Thyroid gland (tissue), 4 donors: Measurements from ENCODE around the gene DENND1A. TPM values are rescaled to one million over a fixed set of nuclear protein-coding genes. Genes with fewer than 3 reads are reported as not detected.

Experiments used
- DNase-seq, 2 donors: peaks; one replicate each; pipeline ENCODE4 v3.0.0-alpha.2; 2019
- H3K27ac ChIP-seq, 3 donors: fragments of 200-600 bp; sonication (generic); 1 replicate in 2 of 3; 2 replicates in 1 of 3; pipeline ENCODE4 v1.5.1; 2016 to 2019; ENCODE audit warnings: mild to moderate bottlenecking in 1 of 3, moderate library complexity in 1 of 3
- H3K27me3 ChIP-seq: fragments of 200-600 bp; sonication (generic); one replicate; pipeline ENCODE4 v1.5.1; 2019
- H3K36me3 ChIP-seq, 2 donors: fragments of 200-600 bp; sonication (generic); one replicate each; pipeline ENCODE4 v1.5.1; 2016 to 2019
- H3K4me1 ChIP-seq, 2 donors: fragments of 200-600 bp; sonication (generic); one replicate each; pipeline ENCODE4 v1.5.1; 2017 to 2019
- H3K4me3 ChIP-seq, 3 donors: fragments of 200-600 bp; sonication (generic); replicated peaks in 1 of 3; 1 replicate in 2 of 3; 2 replicates in 1 of 3; pipeline ENCODE4 v1.5.1; 2016; ENCODE audit warnings: mild to moderate bottlenecking in 1 of 3
- H3K9me3 ChIP-seq: fragments of 200-600 bp; sonication (generic); one replicate; pipeline ENCODE4 v1.5.1; 2017
- POLR2A ChIP-seq, 2 donors: fragments of 450-650 bp; IDR thresholded peaks; one replicate each; pipeline ENCODE4 v1.6.1; 2017; ENCODE audit warnings: antibody characterized with exemption in 2 of 2, mild to moderate bottlenecking in 2 of 2, moderate library complexity in 1 of 2
- WGBS, 2 donors: methylation state at CpG; one replicate each; pipeline ENCODE4 v1.1.5; 2017; 5-methylcytosine and 5-hydroxymethylcytosine counted together
- intact Hi-C: fragments of 100-400 bp; cut with DNase I; formaldehyde crosslinking; loops from one replicate; pipeline ENCODE4 v1.15.1; 2023
- total RNA-seq, 4 donors: library from RNA; depleted of rRNA; stranded (reverse); fragments of >200 nt; gene quantifications; one replicate each; pipeline ENCODE4 v1.2.3, GENCODE V29; 2016
- TF ChIP-seq, protein P1 (sequence below), 6 experiments: fragments of 200-600 bp in 3 of 6; fragments of 450-650 bp in 3 of 6; sonication (generic) in 3 of 6; IDR thresholded peaks; one replicate each; pipeline ENCODE4 v1.5.1; 2016 to 2019; ENCODE audit warnings: antibody characterized with exemption in 6 of 6, mild to moderate bottlenecking in 2 of 6, inconsistent platforms in 1 of 6, moderate library complexity in 1 of 6

DENND1A gene
- total RNA-seq, 4 donors from 2014 or later: 18.8 to 34.4 (median 28.2) TPM

DNA sequence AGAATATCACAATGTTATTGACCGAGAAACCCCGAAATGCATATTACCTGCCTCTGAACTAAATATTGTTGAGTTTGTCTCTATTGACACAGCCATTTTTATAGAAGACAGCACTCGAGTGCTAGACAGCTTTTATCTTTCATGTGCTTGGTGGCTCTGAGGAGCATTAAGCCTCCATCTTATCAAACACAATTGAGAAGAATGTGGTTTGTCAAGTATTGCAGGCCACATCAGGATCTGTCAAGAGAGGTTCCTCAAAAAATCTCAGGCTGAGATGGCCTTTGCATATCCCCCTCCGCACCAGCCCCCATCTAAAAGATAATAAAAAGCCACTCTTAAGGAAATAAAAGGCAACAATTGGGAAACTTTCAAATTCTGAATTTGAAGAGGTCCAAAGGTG, 284.8 kb downstream of the DENND1A start:
- intact Hi-C loops: no loop called here
- no peak for TF ChIP-seq POLR2A (IDR thresholded peaks at IDR 0.05)
- TF ChIP-seq, protein P1, sequence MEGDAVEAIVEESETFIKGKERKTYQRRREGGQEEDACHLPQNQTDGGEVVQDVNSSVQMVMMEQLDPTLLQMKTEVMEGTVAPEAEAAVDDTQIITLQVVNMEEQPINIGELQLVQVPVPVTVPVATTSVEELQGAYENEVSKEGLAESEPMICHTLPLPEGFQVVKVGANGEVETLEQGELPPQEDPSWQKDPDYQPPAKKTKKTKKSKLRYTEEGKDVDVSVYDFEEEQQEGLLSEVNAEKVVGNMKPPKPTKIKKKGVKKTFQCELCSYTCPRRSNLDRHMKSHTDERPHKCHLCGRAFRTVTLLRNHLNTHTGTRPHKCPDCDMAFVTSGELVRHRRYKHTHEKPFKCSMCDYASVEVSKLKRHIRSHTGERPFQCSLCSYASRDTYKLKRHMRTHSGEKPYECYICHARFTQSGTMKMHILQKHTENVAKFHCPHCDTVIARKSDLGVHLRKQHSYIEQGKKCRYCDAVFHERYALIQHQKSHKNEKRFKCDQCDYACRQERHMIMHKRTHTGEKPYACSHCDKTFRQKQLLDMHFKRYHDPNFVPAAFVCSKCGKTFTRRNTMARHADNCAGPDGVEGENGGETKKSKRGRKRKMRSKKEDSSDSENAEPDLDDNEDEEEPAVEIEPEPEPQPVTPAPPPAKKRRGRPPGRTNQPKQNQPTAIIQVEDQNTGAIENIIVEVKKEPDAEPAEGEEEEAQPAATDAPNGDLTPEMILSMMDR (IDR thresholded peaks at IDR 0.05): no peak
- H3K9me3 ChIP-seq: no peaks in the 10 kb centered on the region
- H3K36me3 ChIP-seq: no peaks in the 10 kb centered on the region
- peaks cover 21 to 28% of the 10 kb centered on the region in 2 donors for H3K4me1 ChIP-seq
- no peak overlapping the region for H3K27ac ChIP-seq
- 93 to 98% methylated on average over 4 of the region's 4 CpGs for WGBS, 2 donors
- no peak for DNase-seq
- no peak overlapping the region for H3K4me3 ChIP-seq
- H3K27me3 ChIP-seq: no peaks in the 10 kb centered on the region

DNA sequence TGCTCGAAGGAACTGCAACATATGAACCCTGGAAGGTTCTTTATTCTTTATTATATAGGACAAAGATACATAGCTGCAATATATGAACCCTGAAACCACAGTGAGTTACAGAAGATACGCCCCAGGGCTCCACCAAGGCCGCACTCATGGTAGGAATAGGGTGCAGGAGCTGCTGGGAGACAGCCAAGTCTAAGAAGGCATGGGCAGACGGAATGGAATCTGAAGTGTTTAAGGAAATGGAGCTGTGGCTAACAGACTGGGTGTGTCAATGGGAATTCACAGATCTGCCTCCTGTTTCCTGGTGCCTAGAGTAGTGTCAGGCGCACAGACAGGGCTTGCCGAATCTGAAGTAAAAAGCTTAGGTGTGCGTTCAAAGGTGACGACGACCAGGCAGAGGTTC, 286.4 kb downstream of the DENND1A start:
- intact Hi-C loops: no loop called here
- 59 to 74% methylated on average over 9 of the region's 9 CpGs for WGBS, 2 donors
- peak overlapping the region; percentile 85 to 95 (median 85) for H3K27ac ChIP-seq
- peaks cover 23 to 28% of the 10 kb centered on the region in 2 donors for H3K4me1 ChIP-seq
- H3K9me3 ChIP-seq: no peaks in the 10 kb centered on the region
- H3K36me3 ChIP-seq: no peaks in the 10 kb centered on the region
- DNase-seq: peak; percentile 73 to 75
- H3K4me3 ChIP-seq: no peak overlapping the region
- H3K27me3 ChIP-seq: no peaks in the 10 kb centered on the region
- TF ChIP-seq POLR2A (IDR thresholded peaks at IDR 0.05): no peak

DNA sequence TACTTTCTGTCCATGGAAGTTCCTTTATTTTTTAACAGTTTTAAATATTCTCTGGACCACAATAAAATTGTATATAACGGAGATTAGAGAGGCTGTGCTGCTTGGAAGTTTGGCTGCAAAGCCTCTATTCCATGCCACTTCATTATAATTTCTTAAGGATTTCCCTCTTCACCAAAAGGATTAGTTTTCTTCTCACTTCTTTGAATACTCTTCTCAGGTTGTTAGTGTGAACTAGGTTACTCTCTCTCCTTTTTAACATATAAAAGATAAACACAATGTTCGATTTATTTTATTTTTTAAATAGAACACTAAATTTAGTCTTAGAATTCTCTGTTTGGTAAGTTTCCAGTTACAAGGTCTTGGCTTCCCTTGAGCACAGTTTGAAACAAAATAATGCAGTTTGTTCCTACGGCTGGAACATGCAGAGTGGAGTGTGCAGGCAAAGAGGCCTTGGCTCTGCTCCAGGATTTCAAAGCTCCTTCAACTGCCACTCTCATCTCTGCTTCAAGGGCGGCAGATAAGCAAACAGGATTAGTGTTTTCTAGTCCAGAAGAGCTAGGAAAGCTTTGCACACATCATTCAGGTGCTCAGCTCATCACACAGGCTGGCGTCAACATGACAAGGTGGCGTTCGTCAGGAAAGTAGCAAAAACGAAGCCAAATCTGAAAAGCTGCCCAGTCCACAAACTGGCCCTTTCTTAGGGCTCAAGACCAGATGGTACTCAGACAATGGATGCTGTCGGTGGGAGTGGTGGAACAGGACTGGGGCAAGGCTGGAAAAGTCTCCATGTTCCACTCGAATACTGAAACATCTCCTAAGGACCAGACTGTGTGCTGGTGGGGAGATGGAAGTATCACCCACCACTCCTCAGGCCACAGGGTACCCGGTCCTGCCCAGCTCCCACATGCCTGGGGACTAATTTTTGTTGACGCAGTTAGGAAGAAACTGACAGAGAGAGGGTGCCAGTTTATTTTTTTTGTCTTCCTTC, 287.3 kb downstream of the DENND1A start:
- Histone ChIP-seq H3K4me3 (no peak overlapping the region), H3K4me1 (peaks cover 29 to 33% of the 10 kb centered on the region in 2 donors), H3K9me3 (no peaks in the 10 kb centered on the region), H3K36me3 (no peaks in the 10 kb centered on the region), H3K27ac (peak overlapping the region; percentile 85 to 95 (median 85)), H3K27me3 (no peaks in the 10 kb centered on the region)
- TF ChIP-seq, protein P1 (IDR thresholded peaks at IDR 0.05): peak in 1 of 6 experiments; percentile 3
- peak in 1 of 2 donors; percentile 54 for TF ChIP-seq POLR2A (IDR thresholded peaks at IDR 0.05)
- peak; percentile 94 for DNase-seq
- intact Hi-C loops: no loop called here
- 29 to 32% methylated on average over 12 of the region's 12 CpGs for WGBS, 2 donors

DNA sequence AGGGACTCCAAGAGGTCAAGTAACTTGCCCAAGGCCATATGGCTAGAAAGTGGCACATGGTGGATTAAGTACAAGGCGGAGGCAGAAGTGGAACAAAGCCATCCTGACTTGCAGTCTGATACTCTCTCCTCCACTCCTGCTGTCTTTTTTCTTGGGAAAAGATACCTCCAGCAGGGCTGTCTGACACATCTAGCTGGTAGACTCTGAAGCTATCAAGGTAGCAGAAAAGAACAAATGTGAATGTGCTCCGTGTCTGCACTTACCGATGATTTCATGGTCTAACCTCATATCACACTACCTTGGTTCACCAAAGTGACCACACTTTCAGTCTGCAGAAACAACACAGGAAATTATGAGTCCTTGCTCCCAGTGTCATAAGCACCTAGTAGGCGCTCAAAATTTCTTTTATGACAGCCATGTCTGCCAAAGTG, 289.1 kb downstream of the DENND1A start:
- intact Hi-C loops: no loop called here
- 70 to 95% methylated on average over 4 of the region's 4 CpGs for WGBS, 2 donors

DNA sequence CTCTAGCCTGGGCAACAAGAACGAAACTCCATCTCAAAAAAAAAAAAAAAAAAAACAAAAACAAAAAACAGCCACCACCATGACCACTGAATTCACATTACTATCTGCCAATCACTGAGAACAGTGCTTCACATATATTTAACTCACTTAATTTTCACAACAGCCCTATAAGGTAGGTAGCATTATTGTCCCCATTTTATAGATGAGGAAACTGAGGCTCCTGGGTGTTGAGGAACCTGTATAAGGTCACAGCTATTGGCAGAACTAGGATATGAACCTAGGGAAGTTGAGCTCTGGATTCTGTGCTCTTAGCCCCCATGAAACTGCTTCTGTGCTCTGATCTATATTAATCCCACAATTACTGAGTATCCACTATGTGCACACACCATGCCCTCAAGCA, 290.2 kb downstream of the DENND1A start:
- DNase-seq: no peak

More for the DNA sequence above, 289.1 kb downstream of the DENND1A start:
- no peak for DNase-seq
- TF ChIP-seq POLR2A (IDR thresholded peaks at IDR 0.05): no peak
- TF ChIP-seq, protein P1 (IDR thresholded peaks at IDR 0.05): no peak
- Histone ChIP-seq H3K27me3 (no peaks in the 10 kb centered on the region), H3K4me3 (no peak overlapping the region), H3K9me3 (no peaks in the 10 kb centered on the region), H3K4me1 (peaks cover 32 to 33% of the 10 kb centered on the region in 2 donors), H3K36me3 (no peaks in the 10 kb centered on the region), H3K27ac (peak overlapping the region; percentile 40 to 78 (median 71))

More for the DNA sequence above, 290.2 kb downstream of the DENND1A start:
- Histone ChIP-seq H3K36me3 (no peaks in the 10 kb centered on the region), H3K27ac (peak overlapping the region; percentile 40 to 78 (median 42)), H3K4me3 (no peak overlapping the region), H3K4me1 (peaks cover 28 to 32% of the 10 kb centered on the region in 2 donors), H3K9me3 (no peaks in the 10 kb centered on the region), H3K27me3 (no peaks in the 10 kb centered on the region)
- intact Hi-C loops: no loop called here
- TF ChIP-seq POLR2A (IDR thresholded peaks at IDR 0.05): no peak
- TF ChIP-seq, protein P1 (IDR thresholded peaks at IDR 0.05): no peak
- 89 to 100% methylated on average over 1 of the region's 1 CpG for WGBS, 2 donors
